WTC11 (cell line): Measurements from ENCODE around the gene NAAA. TPM values are rescaled to one million over a fixed set of nuclear protein-coding genes. Genes with fewer than 3 reads are reported as not detected.
A peak's percentile ranks its signal among the peaks of the same experiment; 100 is the strongest.

ENCODE experiments used
- ATAC-seq: fragments of 200-7000 bp; cut with Tn5 transposase; 2 replicates; pipeline ENCODE4 v1.10.0; 2021; ENCODE audit warnings: mild to moderate bottlenecking, moderate library complexity
- CTCF ChIA-PET: fragments of 300-600 bp; sonication (Branson Sonifier 250); formaldehyde crosslinking; loops from one replicate; lab custom pipeline; 2021; ENCODE audit warnings: antibody characterized with exemption; lab: Charles Lee
- POLR2A ChIA-PET: fragments of 350-600 bp; sonication (Branson Sonifier 250); formaldehyde crosslinking; loops from one replicate; lab custom pipeline; 2021; ENCODE audit warnings: antibody characterized with exemption; lab: Charles Lee
- DNase-seq: peaks from one replicate; pipeline ENCODE4 v3.0.0; 2021; ENCODE audit warnings: low spot score
- H3K27ac Mint-ChIP-seq: 2 replicates; pipeline ENCODE4 v1.8.0; 2021; ENCODE audit warnings: mixed read lengths
- H3K27me3 Mint-ChIP-seq: 2 replicates; pipeline ENCODE4 v1.8.0; 2021; ENCODE audit warnings: low read depth, mild to moderate bottlenecking, moderate library complexity, mixed read lengths
- H3K36me3 Mint-ChIP-seq: 2 replicates; pipeline ENCODE4 v1.8.0; 2021; ENCODE audit warnings: mixed read lengths
- H3K4me1 Mint-ChIP-seq: 2 replicates; pipeline ENCODE4 v1.8.0; 2022; ENCODE audit warnings: mixed read lengths
- H3K4me3 Mint-ChIP-seq: 2 replicates; pipeline ENCODE4 v1.8.0; 2021; ENCODE audit warnings: mild to moderate bottlenecking, moderate library complexity, mixed read lengths
- H3K9me3 Mint-ChIP-seq: 2 replicates; pipeline ENCODE4 v1.8.0; 2021; ENCODE audit warnings: mixed read lengths
- AR ChIP-seq: fragments of 250-450 bp; sonication (Bioruptor Pico); IDR thresholded peaks from 2 replicates; pipeline ENCODE4 v1.9.0; 2021; ENCODE audit warnings: mild to moderate bottlenecking
- ATF1 ChIP-seq: sonication (generic); formaldehyde crosslinking; IDR thresholded peaks from 2 replicates; pipeline ENCODE4 v1.8.1; 2023; ENCODE audit warnings: mild to moderate bottlenecking, moderate library complexity, missing genetic modification reagents
- CBFB ChIP-seq: sonication (generic); formaldehyde crosslinking; IDR thresholded peaks from 2 replicates; pipeline ENCODE4 v1.8.1; 2022; ENCODE audit warnings: mild to moderate bottlenecking, low read depth, missing genetic modification reagents
- E2F4 ChIP-seq: sonication (generic); formaldehyde crosslinking; IDR thresholded peaks from 2 replicates; pipeline ENCODE4 v1.8.1; 2022; ENCODE audit warnings: low read depth, mild to moderate bottlenecking, moderate library complexity, missing genetic modification reagents, borderline replicate concordance
- E2F5 ChIP-seq: sonication (generic); formaldehyde crosslinking; IDR thresholded peaks from 2 replicates; pipeline ENCODE4 v1.8.1; 2022; ENCODE audit warnings: mild to moderate bottlenecking, moderate library complexity, missing genetic modification reagents
- ELF4 ChIP-seq: sonication (generic); formaldehyde crosslinking; IDR thresholded peaks from 2 replicates; pipeline ENCODE4 v1.8.1; 2022; ENCODE audit warnings: low read depth, mild to moderate bottlenecking, moderate library complexity, missing genetic modification reagents
- FOXJ3 ChIP-seq: sonication (generic); formaldehyde crosslinking; IDR thresholded peaks from 2 replicates; pipeline ENCODE4 v1.9.0; 2021; ENCODE audit warnings: missing genetic modification reagents, mild to moderate bottlenecking, borderline replicate concordance
- FOXP1 ChIP-seq: sonication (generic); formaldehyde crosslinking; IDR thresholded peaks from 2 replicates; pipeline ENCODE4 v1.8.0; 2022; ENCODE audit warnings: missing genetic modification reagents, mild to moderate bottlenecking, moderate library complexity, borderline replicate concordance
- MAX ChIP-seq: sonication (generic); formaldehyde crosslinking; IDR thresholded peaks from 2 replicates; pipeline ENCODE4 v1.8.0; 2022; ENCODE audit warnings: mild to moderate bottlenecking, missing genetic modification reagents
- MLX ChIP-seq: sonication (generic); formaldehyde crosslinking; IDR thresholded peaks from 2 replicates; pipeline ENCODE4 v1.8.1; 2023; ENCODE audit warnings: mild to moderate bottlenecking, missing genetic modification reagents, moderate library complexity
- MXD4 ChIP-seq: fragments of 250-450 bp; sonication (Bioruptor Pico); IDR thresholded peaks from 2 replicates; pipeline ENCODE4 v1.8.0; 2021; ENCODE audit warnings: mild to moderate bottlenecking, moderate library complexity, borderline replicate concordance
- SOX15 ChIP-seq: fragments of 250-450 bp; sonication (Bioruptor Pico); IDR thresholded peaks from 2 replicates; pipeline ENCODE4 v1.9.0; 2021; ENCODE audit warnings: mild to moderate bottlenecking
- ZBTB21 ChIP-seq: sonication (generic); formaldehyde crosslinking; IDR thresholded peaks from 2 replicates; pipeline ENCODE4 v1.8.1; 2023; ENCODE audit warnings: mild to moderate bottlenecking, missing genetic modification reagents, borderline replicate concordance
- ZBTB43 ChIP-seq: sonication (generic); formaldehyde crosslinking; IDR thresholded peaks from 2 replicates; pipeline ENCODE4 v1.8.1; 2023; ENCODE audit warnings: mild to moderate bottlenecking, missing genetic modification reagents
- ZMAT4 ChIP-seq: fragments of 250-450 bp; sonication (Bioruptor Pico); IDR thresholded peaks from 2 replicates; pipeline ENCODE4 v1.9.0; 2021; ENCODE audit warnings: mild to moderate bottlenecking
- ZNF121 ChIP-seq: sonication (generic); formaldehyde crosslinking; IDR thresholded peaks from 2 replicates; pipeline ENCODE4 v1.8.0; 2023; ENCODE audit warnings: missing genetic modification reagents
- ZNF396 ChIP-seq: fragments of 250-450 bp; sonication (Bioruptor Pico); IDR thresholded peaks from 2 replicates; pipeline ENCODE4 v1.8.0; 2021; ENCODE audit warnings: mild to moderate bottlenecking, moderate library complexity, borderline replicate concordance
- total RNA-seq: library from RNA; stranded (reverse); gene quantifications from 3 replicates; pipeline ENCODE4 v1.2.3, GENCODE V29; 2021

NAAA gene
- total RNA-seq, 1 experiment from 2014 or later: 7.1 TPM

GRCh38 chr4:75953509-75953908 is 12.7 kb upstream of the NAAA start (continued):
- no peak for TF ChIP-seq E2F5 (CRISPR knock-in tag)
- no peak for TF ChIP-seq ZBTB43 (CRISPR knock-in tag)
- no peak for TF ChIP-seq ZBTB21
- no peak for TF ChIP-seq ZNF396 (CRISPR knock-in tag)
- no peak for TF ChIP-seq MAX (CRISPR knock-in tag)
- no peak for TF ChIP-seq CBFB (CRISPR knock-in tag)
- no peak for TF ChIP-seq MLX (CRISPR knock-in tag)

GRCh38 chr4:75950213-75950815 is 9.5 kb upstream of the NAAA start:
- Mint-ChIP-seq H3K36me3 (peaks cover 75% of the 10 kb centered on the region), H3K27me3 (no peaks in the 10 kb centered on the region), H3K27ac (no peak overlapping the region), H3K4me1 (no peaks in the 10 kb centered on the region), H3K9me3 (no peaks in the 10 kb centered on the region), H3K4me3 (no peak overlapping the region)
- CTCF ChIA-PET: no interaction called here
- TF ChIP-seq ELF4: no peak
- TF ChIP-seq ZNF121 (CRISPR knock-in tag): no peak
- TF ChIP-seq E2F4 (CRISPR knock-in tag): no peak
- TF ChIP-seq ATF1 (CRISPR knock-in tag): no peak
- TF ChIP-seq FOXJ3: no peak
- DNase-seq: no peak
- POLR2A ChIA-PET: interaction anchor here (0.6 kb wide), 1 partner anchor 225 kb away, joined by 3 read pairs; no protein-coding TSS in a partner anchor
- ATAC-seq: no peak

GRCh38 chr4:75948822-75949444 is 8.1 kb upstream of the NAAA start:
- no peak overlapping the region for H3K4me3 Mint-ChIP-seq
- ATAC-seq: no peak
- DNase-seq: no peak
- ChIA-PET CTCF (interaction anchor here (1.4 kb wide), 1 partner anchor 33 kb away, joined by 3 read pairs; no protein-coding TSS in a partner anchor), POLR2A (no interaction called here)
- H3K4me1 Mint-ChIP-seq: peaks cover 2% of the 10 kb centered on the region
- peaks cover 64% of the 10 kb centered on the region for H3K36me3 Mint-ChIP-seq
- H3K27me3 Mint-ChIP-seq: no peaks in the 10 kb centered on the region
- no peaks in the 10 kb centered on the region for H3K9me3 Mint-ChIP-seq
- H3K27ac Mint-ChIP-seq: peak overlapping the region; percentile 41; the same call in 1 of the 2 replicates
- no peak for TF ChIP-seq SOX15 (CRISPR knock-in tag)
- TF ChIP-seq AR (CRISPR knock-in tag): no peak
- TF ChIP-seq ZBTB43 (CRISPR knock-in tag): no peak
- TF ChIP-seq MXD4 (CRISPR knock-in tag): no peak
- TF ChIP-seq E2F5 (CRISPR knock-in tag): no peak
- no peak for TF ChIP-seq E2F4 (CRISPR knock-in tag)
- no peak for TF ChIP-seq FOXP1 (CRISPR knock-in tag)
- no peak for TF ChIP-seq ZMAT4 (CRISPR knock-in tag)
